ENCODE measurements around the gene PPFIA1.

DNA sequence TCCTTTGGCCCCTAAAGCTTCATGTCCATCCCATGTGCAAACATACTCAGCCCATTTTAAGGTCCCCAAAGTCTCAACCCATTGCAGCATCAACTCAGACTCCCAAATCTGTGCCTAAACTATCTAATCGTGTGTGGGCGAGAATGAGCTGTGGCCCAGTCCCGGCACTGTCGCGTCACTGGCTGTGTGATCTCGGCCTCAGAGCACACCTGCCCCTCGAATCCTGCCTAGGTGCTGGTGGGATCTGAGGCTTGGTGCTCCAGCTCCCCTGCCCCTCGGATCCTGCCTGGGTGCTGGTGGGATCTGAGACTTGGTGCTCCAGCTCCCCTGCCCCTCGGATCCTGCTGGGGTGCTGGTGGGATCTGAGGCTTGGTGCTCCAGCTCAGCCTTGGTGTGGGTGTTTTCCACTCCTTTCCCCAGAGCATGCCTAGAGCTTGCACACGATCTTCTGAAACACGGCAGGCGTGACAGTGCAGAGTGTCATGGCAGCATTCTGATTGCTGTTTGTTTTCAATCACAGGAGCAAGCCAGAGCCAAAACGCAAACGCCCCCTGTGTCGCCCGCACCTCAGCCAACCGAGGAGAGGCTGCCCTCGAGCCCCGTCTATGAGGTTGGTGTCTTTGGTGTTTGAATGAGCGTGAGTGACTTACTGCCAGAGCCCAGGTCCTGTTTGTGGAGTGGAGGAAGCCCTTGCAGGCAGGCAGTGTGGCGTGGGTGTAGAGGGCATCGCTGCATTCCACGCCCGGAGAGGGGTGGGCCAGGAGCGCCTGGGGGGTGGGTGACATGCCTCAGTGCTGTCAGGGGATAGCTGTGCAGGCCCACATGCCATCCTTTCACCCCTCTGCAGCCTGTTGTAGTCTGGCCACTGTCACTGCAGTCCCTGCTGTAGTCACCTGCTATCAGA lies 160.4 kb downstream of the PPFIA1 start:
- no peak for TF ChIP-seq POLR2A (IDR thresholded peaks at IDR 0.05; ENCODE audit: low read length)
- TF ChIP-seq GATA1 (IDR thresholded peaks at IDR 0.05; ENCODE audit: low read depth, low read length), result no peak
